NB4 (cell line): Measurements from ENCODE around the gene CABP1.

Experiments used
- POLR2A ChIP-seq: IDR thresholded peaks from 2 replicates; pipeline ENCODE4 v1.6.1; 2011; ENCODE audit warnings: mild to moderate bottlenecking; ENCODE audit not compliant: insufficient read length; ENCODE audit errors: extremely low read depth
- TF ChIP-seq, protein P1 (sequence below): IDR thresholded peaks from one replicate; pipeline ENCODE4 v1.5.1; 2012; ENCODE audit warnings: low read depth, low read length

- TF ChIP-seq, protein P1, sequence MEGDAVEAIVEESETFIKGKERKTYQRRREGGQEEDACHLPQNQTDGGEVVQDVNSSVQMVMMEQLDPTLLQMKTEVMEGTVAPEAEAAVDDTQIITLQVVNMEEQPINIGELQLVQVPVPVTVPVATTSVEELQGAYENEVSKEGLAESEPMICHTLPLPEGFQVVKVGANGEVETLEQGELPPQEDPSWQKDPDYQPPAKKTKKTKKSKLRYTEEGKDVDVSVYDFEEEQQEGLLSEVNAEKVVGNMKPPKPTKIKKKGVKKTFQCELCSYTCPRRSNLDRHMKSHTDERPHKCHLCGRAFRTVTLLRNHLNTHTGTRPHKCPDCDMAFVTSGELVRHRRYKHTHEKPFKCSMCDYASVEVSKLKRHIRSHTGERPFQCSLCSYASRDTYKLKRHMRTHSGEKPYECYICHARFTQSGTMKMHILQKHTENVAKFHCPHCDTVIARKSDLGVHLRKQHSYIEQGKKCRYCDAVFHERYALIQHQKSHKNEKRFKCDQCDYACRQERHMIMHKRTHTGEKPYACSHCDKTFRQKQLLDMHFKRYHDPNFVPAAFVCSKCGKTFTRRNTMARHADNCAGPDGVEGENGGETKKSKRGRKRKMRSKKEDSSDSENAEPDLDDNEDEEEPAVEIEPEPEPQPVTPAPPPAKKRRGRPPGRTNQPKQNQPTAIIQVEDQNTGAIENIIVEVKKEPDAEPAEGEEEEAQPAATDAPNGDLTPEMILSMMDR: no peak
- no peak for TF ChIP-seq POLR2A
These were observed 721 bp downstream of the CABP1 start for GRCh38 chr12:120640861-120641833.
